SK-N-SH treated with all-trans-retinoic acid at 6 μM for 48 hours (cell line): ENCODE measurements around the gene AGAP1.

Experiments used
- ARNTL ChIP-seq: fragments of 450-650 bp; formaldehyde crosslinking; IDR thresholded peaks from 2 replicates; pipeline ENCODE4 v1.5.0; 2020; ENCODE audit warnings: low read depth, mild to moderate bottlenecking, moderate library complexity, borderline replicate concordance
- ESRRG ChIP-seq: fragments of 250-450 bp; sonication (Bioruptor Pico); IDR thresholded peaks from 2 replicates; pipeline ENCODE4 v1.6.1; 2021; ENCODE audit warnings: mild to moderate bottlenecking
- PPARA ChIP-seq: fragments of 250-450 bp; sonication (Bioruptor Pico); IDR thresholded peaks from 2 replicates; pipeline ENCODE4 v1.5.0; 2020; ENCODE audit warnings: mild to moderate bottlenecking, borderline replicate concordance
- TCF4 ChIP-seq: fragments of 250-450 bp; sonication (Bioruptor Pico); IDR thresholded peaks from 2 replicates; pipeline ENCODE4 v1.8.0; 2021; ENCODE audit warnings: mild to moderate bottlenecking, moderate library complexity, borderline replicate concordance
- ZNF70 ChIP-seq: fragments of 450-650 bp; formaldehyde crosslinking; IDR thresholded peaks from 2 replicates; pipeline ENCODE4 v1.5.0; 2020; ENCODE audit warnings: mild to moderate bottlenecking, moderate library complexity
- TF ChIP-seq, protein P1 (sequence below): fragments of 250-450 bp; sonication (Bioruptor Pico); IDR thresholded peaks from 2 replicates; pipeline ENCODE4 v1.8.0; 2020; ENCODE audit warnings: mild to moderate bottlenecking, moderate library complexity, borderline replicate concordance

DNA sequence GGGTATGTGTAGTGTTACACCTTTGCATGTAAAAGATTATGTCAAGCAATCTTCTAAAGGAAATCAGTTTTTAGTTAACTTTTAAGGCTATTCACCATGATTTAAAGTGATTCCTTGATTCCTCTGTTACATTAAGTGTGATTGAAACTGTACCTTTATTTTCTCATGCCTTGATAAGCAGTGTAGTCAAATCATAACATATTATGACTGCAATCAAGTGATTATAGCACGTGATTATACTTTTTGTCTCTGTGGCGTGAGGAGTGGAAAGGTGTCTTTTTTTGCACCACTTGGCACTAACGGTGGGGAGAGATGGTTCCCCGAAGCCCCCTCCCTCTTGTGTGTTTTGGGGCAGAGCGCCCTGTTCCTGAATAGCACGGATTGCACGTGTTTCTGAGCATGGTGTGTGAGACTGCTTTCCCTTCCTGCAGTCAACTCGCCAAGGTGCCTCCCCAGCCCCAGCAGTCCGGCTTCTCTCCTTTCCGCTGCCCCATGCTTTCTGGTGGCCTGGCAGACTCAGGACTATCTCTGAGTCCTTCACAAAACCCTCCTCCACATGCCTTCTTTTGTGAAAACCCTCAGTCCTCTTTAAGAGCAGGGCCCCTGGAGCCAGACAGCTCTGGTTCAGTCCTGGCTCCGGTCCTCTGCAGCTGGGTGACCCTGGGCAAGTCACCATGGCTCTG is 68.4 kb downstream of the AGAP1 start:
- TF ChIP-seq TCF4 (CRISPR knock-in tag) (no peak), PPARA (CRISPR knock-in tag) (no peak), ESRRG (CRISPR knock-in tag) (no peak), ZNF70 (CRISPR knock-in tag) (no peak), ARNTL (CRISPR knock-in tag) (no peak)
- TF ChIP-seq, protein P1, sequence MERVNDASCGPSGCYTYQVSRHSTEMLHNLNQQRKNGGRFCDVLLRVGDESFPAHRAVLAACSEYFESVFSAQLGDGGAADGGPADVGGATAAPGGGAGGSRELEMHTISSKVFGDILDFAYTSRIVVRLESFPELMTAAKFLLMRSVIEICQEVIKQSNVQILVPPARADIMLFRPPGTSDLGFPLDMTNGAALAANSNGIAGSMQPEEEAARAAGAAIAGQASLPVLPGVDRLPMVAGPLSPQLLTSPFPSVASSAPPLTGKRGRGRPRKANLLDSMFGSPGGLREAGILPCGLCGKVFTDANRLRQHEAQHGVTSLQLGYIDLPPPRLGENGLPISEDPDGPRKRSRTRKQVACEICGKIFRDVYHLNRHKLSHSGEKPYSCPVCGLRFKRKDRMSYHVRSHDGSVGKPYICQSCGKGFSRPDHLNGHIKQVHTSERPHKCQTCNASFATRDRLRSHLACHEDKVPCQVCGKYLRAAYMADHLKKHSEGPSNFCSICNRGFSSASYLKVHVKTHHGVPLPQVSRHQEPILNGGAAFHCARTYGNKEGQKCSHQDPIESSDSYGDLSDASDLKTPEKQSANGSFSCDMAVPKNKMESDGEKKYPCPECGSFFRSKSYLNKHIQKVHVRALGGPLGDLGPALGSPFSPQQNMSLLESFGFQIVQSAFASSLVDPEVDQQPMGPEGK (CRISPR knock-in tag) = no peak
